Fibroblast of skin of right biceps (primary cell): ENCODE measurements around the gene MYO9A.
"Not testable (repeated sequence)": the region's sequence is repeated elsewhere in the genome, so short reads cannot be mapped to it uniquely, and the experiment has no call there.

Experiments used
- DNase-seq: peaks from one replicate; pipeline ENCODE4 v3.0.0-alpha.2; 2013

MYO9A gene

DNA sequence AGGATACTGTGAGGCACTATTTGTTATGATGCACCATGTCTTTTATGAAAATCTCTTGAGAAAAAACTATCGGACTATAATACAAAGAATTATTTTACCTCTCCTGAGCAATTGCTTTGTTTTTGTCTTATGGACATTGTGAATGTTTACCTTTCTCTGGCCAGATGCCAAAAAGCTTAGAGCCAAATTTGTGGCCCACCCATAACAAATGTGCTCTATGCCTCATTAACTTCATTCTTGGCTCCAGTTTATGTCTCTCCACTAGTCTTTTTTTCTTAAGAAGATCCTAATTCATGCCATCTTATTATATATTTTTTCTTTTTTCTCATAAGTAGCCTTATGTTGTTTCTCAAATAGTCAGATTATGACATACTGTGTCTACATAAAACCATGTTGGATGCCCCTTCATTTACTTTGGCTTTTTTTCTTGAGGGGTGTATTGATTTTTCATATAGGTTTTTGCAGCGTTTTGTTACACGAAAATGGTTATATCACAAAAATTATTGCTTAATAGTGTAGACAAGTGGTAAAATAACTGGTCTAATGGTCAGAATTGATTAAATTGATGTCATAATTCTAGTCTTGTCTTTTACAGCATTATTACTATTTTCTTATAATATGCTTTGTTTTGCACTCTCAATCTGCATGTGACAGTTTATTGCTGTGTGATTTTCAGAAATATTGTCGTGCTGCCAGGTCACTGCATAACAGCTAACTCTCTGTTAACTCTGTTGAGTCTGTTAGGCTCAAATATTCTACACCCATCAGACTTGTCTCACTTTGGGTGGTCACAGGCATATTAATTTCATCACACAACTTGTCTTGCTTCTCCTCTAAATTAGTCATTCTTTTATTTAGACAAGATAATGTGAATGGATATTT lies 18.5 kb upstream of the MYO9A start:
- DNase-seq = no peak

DNA sequence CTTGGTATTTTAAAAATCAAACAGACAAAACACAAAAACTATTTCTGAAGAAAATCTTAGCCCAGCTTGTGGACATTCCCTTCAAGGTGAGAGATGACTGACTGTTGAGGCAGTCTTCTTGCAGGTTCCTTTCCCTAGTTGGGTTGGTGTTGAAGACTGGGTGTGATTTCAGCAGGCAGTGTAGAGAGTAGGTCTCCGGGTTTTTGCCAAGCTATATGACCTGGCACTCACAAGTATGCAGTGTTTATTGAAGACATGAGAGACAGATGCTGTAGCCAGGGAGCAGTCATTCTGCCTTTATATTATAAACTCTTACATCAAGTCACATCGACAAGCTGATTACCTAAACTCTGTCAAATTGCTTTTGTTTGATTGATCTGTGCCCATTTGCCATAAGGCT lies 17.8 kb upstream of the MYO9A start:
- no peak for DNase-seq

DNA sequence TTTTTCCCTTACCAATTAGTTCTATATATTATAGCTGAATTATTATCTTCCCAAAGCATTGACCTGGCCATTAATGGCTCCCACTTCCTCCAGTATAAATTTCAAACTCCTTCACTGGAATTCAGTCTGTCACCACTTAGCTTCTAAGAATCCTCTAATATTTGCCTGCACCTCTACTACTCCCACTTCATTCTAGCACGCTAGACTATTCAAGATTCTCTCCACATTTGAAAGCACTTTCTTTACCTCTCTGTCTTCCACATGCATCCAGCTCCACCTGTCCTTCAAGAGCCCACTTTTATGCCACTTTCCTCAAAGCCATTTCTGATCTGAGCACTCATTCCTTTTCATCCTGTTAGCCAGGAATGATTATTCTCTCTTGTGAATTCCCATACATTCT lies 15.3 kb upstream of the MYO9A start:
- DNase-seq = no peak

DNA sequence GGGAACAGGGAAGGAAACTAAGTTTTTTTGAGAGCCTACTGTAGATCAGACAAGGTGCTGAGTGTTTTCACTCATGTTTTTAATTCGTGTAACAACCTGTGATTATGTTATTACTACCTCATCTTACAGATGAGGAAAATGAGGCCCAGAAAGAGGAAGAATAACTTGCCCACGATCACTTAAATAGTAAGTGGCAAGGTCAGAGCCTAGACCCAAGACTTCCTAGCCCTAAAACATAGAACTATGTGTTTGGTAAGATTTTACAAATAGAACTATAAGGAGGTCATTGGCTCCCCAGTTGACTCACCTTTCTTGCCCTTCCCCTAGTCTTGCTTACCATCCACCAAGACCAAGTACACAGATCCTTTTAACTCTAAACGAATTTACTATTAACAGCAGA lies 14.0 kb upstream of the MYO9A start:
- DNase-seq = no peak

DNA sequence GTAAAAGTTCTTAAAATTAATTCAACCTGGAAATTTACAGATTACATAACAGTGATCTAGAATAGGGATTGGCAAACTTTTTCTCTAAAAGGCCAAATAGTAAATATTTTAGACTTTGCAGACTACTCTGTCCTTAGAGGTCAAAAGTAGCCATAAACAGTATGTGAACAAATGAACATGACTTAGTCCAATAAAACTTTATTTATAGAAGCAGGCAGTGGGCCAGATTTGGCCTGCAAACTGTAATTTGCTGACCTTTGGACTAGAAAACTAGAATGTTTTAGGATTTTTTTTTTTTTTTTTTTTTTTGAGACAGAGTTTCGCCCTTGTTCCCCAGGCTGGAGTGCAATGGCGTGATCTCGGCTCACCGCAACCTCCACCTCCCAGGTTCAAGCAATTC lies 12.3 kb upstream of the MYO9A start:
- no peak for DNase-seq

DNA sequence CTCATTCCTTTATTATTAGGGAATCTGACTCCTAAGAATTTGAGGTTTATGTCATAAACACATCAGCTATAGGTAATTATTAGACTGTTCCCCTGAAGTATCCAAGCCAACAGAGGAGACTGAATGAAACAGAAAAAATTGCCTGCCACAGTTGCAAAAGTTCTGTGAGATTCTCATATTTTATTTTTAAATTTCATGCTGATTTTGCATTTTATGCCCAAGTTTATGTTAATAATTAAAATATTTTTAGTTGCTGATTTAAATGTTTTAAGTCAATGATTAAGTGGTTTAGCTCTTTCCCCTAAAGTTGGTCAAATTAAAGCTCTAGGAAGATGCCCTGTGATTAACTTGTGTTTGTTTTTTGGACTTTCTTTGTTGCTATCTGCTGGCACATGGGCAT lies 10.4 kb upstream of the MYO9A start:
- no peak for DNase-seq

DNA sequence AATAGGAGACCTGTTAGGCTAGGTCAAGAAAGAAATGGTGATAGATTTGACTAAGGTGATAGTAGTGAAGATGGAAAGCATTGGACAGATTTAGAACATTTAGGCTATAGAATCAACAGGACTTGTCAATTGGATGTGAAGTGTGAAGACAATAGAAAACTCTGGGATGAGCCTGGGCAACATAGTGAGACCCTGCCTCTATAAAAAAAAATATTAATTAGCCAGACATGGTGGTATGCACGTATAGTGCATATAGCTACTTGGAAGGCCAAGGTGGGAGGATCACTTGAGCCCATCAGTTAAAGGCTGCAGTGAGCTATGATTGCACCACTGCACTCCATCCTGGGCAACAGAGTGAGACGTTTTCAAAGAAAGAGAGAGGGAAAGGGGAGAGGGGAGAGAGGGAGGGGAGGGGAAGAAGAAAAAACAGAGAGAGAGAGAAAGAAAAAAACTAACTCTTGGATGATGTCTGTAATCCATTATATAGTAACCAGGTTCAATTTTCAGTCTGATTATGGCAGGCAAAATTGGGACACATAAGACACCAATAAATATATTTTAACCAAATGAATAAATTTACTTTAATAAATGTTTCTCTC lies 9.9 kb upstream of the MYO9A start:
- DNase-seq = no peak

DNA sequence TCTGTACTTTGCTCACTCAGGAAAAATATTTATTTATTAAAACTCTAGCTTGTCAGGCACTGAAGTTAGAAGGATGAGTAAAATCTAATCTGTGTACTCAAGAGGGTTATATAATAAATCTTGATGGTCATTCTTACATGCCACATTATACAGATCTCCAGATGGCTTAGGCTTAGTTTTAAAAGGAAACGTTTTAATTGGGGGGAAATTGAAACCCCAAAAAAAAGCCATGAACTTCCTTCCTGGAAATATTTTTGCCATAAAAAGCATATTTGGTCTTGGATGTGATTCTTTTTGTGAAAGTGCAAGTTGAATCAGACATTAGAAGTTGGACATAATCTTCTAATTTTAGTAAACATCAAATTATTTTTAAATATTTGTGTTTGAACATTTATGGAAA lies 6.3 kb upstream of the MYO9A start:
- DNase-seq = no peak

DNA sequence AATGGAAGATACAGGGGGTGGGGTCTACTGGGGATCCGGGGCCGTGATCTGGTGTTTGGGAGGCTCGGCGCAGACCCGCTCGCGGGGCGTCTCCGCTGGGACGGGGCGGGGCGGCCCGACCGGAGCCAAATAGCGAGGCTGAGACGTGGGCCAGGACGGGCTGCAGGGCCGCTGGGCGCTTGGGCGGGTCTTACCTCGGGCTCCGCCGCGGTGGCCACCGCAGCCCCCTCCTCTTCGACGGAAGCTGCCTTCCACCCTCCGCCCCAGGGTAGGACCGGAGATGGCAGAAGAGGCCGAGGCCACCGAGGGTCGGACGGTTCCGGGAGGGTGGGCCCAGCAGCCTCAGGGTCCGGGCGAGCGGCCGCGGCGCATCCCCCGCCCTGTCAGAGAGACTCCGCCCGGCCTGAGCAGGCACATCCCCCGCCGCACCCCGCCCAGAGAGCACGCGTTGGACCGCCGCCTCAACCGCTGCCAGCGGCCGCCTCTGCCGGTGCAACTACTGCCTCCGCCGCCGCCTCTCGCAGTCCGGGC lies 399 bp downstream of the MYO9A start:
- DNase-seq = peak; percentile 79

DNA sequence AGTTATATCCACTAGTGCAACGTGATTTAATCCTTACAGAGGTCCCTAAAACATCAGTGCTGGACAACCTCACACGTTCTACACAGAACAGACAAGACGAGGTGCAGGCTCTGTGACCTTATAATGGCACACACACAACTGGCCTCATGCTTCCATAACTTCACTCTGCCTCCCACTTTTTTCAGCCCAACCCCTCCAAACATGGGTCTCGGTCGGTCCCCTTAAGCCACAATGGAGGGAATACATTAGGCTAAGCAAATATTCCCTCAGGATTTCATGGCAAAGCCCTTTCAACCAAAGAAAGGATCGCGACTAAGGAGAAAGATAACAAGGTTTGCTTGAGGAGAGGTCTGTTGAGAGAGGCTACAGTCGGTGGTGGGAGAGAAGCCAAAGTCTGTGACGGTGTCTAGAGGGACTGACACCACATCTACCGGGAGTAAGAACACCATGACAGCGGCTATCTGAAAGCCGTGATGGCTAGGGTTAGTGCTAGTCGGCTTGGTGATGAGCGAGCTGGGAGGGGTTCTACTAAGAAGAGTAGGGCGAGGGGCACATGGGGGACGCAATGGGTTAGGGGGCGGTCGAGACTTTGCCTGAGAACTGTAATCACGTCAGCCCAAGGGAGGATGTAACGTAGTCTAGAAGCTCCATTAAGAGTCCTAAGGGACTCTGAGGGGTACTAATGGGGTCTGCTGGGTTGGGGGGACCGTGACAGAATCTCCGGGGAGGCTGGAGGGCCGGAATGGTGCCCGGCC lies 1.0 kb downstream of the MYO9A start:
- no peak for DNase-seq

DNA sequence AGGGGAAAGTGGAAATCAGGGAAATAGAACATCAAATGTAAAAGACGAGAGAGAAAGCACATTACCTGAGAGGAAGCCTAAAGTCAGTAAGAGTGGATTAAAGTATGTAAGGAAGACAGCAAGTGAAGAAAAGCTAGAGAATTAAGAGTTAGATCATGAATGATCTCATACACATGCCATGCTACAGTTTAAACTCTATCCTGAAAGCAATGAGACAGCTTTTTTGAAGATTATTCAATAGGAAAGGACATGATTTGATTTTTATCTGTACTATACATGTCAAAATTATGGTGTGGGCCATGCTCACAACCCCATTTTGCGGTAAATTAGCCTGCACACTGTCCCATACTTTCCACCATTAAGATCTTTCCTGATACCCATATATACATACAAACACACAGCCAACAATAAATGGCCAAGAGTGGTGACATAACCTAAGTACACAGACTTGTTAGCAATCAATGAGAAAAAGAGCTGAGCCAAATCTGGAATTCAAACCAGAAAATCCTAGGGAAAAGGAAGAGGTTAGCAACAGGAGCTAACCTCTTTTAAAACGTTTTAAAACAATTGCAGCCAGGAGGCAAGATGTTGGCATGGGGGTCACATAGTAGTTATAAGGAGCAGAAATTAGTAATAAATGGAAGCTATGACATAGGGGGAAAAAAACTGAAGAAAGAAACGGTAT lies 4.5 kb downstream of the MYO9A start:
- DNase-seq = no peak

DNA sequence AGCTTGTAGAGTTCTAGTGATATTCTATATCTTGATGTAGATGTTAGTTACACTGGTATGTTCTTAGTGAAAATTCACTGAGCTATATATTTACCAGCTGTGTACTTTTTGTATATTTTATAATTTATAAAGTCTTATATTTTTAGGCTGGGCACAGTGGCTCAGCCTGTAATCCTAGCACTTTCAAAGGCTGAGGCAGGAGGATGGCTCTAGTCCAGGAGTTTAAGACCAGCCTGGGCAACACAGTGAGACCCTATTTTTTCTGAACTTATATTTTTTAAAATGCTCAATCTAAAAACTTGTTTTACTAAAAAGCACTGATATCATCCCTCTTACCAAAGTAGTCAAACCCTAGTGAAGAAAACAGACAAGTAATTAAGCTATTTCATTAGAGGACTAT lies 5.1 kb downstream of the MYO9A start:
- DNase-seq = no peak

DNA sequence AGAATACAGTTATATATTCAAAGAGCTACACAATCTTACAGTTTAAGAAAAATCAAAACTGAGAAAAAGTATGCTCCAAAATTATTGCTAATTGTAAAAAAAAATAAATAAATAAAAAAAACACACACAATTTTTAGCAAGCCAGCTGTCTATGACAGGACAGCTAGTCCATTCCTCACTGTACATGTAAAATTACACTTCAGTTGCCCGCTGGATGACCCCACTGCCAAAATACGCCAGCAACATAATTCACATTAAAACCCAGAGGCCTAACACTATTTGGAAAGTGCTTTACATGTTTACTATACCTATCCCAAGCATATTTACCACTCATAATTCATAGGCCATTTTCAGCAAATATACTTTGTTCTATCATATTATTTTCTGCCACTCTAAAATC lies 5.8 kb downstream of the MYO9A start:
- DNase-seq = no peak

DNA sequence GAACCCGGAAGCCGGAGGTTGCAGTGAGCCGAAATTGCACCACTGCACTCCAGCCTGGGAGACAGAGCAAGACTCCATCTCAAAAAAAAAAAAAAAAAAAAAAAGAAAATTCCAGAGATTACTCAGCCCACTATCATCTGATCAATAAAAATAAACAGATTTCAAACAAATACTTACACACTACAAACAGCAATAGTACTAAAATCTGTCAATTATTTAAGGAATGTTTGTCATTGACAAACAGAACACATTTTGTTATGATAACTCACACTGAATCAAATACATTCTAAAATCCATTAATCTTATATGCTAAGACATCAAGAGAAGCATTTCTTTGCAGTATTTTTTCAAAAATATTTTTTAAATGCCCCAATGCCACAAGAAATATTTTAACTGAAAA lies 7.6 kb downstream of the MYO9A start:
- DNase-seq = peak; percentile 11

DNA sequence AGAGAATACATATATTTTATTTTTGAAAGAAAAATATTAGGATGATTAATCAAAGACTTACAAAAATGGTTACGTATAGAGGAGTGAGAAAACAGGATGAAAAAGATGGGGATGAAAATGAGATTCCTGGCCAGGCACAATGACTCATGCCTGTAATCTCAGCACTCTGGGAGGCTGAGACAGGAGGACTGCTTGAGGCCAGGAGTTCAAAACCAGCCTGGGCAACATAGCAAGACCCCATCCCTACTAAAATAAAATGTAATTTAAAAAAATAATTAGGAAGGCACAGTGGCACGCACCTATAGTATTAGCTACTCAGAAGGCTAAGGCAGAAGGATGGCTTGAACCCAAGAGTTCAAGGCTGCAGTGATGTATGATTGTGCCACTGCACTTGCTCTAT lies 11.9 kb downstream of the MYO9A start:
- no peak for DNase-seq

DNA sequence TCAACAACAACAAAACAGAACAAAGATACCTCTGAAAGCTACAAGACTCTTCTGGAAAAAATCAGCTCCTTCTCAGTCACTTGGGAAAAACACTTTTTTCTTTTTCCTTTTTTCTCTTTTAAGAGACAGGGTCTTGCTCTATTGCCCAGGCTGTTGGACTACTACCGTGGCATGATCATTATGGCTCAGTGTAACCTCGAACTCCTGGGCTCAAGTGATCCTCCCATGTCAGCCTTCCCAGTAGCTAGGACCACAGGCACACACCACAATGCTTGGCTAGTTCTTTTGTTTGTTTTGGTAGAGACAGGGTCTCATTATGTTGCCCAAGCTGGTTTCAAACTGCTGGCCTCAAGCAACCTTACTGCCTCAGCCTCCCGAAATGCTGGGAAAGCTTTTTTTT lies 12.8 kb downstream of the MYO9A start:
- DNase-seq = no peak

DNA sequence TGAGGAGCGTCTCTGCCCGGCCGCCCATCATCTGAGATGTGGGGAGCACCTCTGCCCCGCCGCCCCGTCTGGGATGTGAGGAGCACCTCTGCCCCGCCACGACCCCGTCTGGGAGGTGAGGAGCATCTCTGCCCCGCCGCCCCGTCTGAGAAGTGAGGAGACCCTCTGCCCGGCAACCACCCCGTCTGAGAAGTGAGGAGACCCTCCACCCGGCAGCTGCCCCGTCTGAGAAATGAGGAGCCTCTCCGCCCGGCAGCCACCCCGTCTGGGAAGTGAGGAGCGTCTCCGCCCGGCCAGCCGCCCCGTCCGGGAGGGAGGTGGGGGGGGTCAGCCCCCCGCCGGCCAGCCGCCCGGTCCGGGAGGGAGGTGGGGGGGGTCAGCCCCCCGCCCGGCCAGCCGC lies 17.4 kb downstream of the MYO9A start:
- DNase-seq = not testable (repeated sequence)

DNA sequence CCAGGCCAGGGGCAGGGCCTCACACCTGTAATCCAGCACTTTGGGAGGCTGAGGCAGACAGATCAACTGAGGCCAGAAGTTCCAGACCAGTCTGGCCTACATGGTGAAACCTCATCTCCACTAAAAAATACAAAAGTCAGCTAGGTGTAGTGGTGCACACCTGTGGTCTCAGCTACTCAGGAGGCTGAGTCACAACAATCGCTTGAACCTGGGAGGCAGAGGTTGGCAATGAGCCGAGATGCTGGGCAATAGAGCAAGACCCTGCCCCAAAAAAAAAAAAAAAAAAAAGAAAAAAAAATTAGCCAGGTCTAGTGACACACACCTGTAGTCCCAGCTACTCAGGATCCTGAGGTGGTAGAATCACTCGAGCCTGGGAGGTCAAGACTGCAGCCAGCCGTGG lies 18.8 kb downstream of the MYO9A start:
- DNase-seq = no peak

DNA sequence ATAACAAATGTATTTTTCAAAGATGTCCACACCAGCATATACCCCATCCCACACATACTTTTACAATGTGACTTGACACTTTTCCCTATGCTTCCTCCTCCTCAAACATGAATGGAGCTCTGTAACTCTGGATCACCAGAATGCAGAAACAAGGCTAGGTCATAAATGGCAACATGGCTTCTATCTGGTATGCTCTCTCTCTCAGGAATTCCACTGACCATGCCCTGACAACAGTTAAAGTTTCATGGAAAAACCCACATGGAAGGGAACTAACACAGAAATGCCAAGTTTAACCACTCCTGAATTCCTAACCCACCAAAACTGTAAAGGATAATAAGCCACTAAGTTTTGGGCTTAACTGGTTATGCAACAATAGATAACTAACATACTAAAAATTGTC lies 19.9 kb downstream of the MYO9A start:
- no peak for DNase-seq

DNA sequence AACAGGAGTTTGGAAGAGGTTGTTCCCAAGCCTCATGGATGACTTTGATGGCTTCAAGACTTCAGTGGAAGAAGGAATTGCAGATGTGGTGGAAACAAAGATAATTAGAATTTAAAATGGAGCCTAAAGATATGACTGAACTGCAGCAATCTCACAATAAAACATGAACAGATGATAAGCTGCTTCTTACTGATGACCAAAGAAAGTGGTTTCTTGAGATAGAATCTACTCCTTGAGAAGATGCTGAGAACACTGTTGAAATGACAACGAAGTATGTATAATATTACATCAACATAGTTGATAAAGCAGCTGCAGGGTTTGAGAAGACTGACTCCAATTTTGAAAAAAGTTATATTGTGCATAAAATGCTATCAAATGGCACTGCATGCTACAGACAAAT lies 21.2 kb downstream of the MYO9A start:
- DNase-seq = no peak

DNA sequence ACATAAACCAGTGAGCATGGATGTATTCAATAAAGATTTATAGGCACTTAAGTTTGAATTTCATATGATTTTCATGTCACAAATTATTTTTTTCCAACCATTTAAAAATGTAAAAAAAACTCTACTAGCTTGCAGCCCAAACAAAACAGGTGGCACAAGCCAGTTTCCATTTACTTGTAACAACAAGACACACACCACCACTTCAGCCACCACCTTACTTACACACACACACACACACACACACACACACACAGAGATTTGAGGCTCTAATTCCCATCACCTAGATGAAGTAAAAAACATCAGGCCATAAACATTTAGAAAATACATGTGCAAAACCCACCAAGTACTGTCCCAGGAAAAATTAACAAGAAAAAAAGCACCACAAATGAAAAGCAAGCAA lies 25.3 kb downstream of the MYO9A start:
- DNase-seq = no peak

DNA sequence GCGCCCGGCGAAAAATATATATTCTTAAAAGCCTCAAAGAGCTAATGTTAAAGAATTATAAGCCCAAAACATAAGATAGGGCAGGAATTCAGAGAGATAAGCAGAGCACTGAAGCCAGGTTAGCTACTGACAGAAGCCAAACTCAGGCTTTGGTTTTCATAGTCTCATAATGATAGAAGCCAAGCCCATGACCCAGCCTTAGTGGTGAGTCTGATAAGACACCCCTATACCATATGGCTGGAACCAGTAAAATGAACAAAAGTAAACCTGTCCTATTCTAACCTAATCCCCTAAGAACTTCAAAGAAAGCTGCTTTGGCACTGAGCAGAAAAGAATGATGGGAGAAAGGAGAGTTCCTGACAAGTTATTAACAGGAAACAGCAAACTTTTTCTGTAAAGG lies 25.9 kb downstream of the MYO9A start:
- no peak for DNase-seq
